SK-N-MC (cell line): ENCODE data around the gene VSIG10L.

Source experiments
- DNase-seq: peaks from one replicate; pipeline ENCODE4 v3.0.0-alpha.2; 2011; ENCODE audit warnings: low read depth, low spot score
- H3K27ac ChIP-seq: fragments of 200-600 bp; sonication (generic); 2 replicates; pipeline ENCODE4 v1.5.1; 2016; ENCODE audit warnings: mixed run types
- H3K36me3 ChIP-seq: fragments of 200-600 bp; sonication (generic); 2 replicates; pipeline ENCODE4 v1.6.1; 2017; ENCODE audit warnings: antibody characterized with exemption, low read length, mixed read lengths; ENCODE audit not compliant: insufficient read depth
- H3K4me3 ChIP-seq: fragments of 200-600 bp; sonication (generic); 2 replicates; pipeline ENCODE4 v1.5.1; 2016
- H3K9ac ChIP-seq: fragments of 200-600 bp; sonication (generic); 2 replicates; pipeline ENCODE4 v1.8.0; 2017; ENCODE audit warnings: mixed run types, mixed read lengths; ENCODE audit not compliant: insufficient read length
- H3K9me3 ChIP-seq: fragments of 200-600 bp; sonication (generic); 2 replicates; pipeline ENCODE4 v1.6.1; 2017; ENCODE audit warnings: low read depth, mild to moderate bottlenecking, antibody characterized with exemption, low read length, moderate library complexity, mixed read lengths
- EZH2 ChIP-seq: fragments of 200-600 bp; sonication (generic); IDR thresholded peaks from one replicate; pipeline ENCODE4 v1.6.1; 2017; ENCODE audit warnings: antibody characterized with exemption
- FOXP2 ChIP-seq: optimal IDR thresholded peaks from 2 replicates; pipeline ENCODE3; 2011; ENCODE audit warnings: mild to moderate bottlenecking, moderate library complexity; ENCODE audit not compliant: insufficient read depth; ENCODE audit errors: extremely low read length, control extremely low read depth
- POLR2AphosphoS5 ChIP-seq: IDR thresholded peaks from 2 replicates; pipeline ENCODE4 v1.6.1; 2012; ENCODE audit warnings: mild to moderate bottlenecking, low read depth, low read length, borderline replicate concordance

The VSIG10L gene

GRCh38 chr19:51367255-51367564, 25.3 kb upstream of the VSIG10L start:
- H3K27ac ChIP-seq: peak overlapping the region; percentile 60; the same call in 1 of the 2 replicates
- H3K9ac ChIP-seq: peak overlapping the region; percentile 69
- TF ChIP-seq EZH2 (no peak), POLR2AphosphoS5 (peak; percentile 65), FOXP2 (peak; percentile 60)

DNA sequence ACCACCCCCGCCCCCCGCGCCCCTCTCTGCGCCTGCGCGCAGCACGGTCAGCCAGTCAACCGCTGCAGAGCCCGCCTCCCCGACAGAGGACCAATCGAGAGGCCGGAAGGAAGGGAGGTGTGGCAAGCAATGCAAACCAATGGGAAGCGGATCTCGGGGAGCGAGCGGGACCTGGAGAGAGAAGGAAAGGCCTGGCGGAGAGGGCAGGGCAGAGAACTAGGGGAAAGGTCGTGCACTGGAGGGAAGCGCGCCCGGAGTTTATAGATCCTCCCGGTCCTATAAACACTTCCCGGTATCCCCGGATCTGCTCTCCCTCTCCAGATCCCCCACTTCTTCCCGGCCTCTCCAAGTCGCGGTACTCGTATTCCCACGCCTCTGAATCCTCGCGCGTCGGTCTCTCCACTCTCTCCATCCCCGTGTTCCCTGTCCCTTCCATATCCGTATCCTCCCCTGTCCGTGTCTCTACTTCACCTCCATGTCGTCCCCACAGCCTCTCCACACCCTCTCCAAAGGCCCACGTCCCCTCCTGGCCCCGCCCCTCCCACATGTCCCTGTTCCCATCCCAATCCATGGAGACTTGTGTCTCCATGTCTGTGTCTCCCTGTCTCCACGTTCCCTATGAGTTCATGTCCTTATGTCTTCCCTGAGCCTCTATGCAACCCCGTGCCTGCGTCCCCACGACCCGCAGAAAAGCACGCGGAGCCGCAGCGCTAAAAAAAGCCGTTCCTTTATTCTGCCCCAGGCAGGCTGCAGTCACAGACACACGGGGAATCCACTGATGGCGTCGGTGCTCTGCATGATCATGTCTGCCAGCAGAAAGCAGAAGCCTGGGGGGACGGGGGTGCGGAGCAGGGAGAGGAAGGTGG, 24.7 kb upstream of the VSIG10L start:
- Histone ChIP-seq H3K27ac (peak overlapping the region; percentile 60; the same call in 1 of the 2 replicates), H3K4me3 (peak overlapping the region; percentile 93), H3K36me3 (no peaks in the 10 kb centered on the region), H3K9me3 (no peaks in the 10 kb centered on the region), H3K9ac (peak overlapping the region; percentile 69)
- TF ChIP-seq EZH2 (no peak), POLR2AphosphoS5 (peak; percentile 88), FOXP2 (no peak)
- peak; percentile 72 for DNase-seq

More at GRCh38 chr19:51367255-51367564, 25.3 kb upstream of the VSIG10L start:
- peak overlapping the region; percentile 93 for H3K4me3 ChIP-seq
- no peaks in the 10 kb centered on the region for H3K36me3 ChIP-seq
- DNase-seq: no peak
- H3K9me3 ChIP-seq: no peaks in the 10 kb centered on the region

DNA sequence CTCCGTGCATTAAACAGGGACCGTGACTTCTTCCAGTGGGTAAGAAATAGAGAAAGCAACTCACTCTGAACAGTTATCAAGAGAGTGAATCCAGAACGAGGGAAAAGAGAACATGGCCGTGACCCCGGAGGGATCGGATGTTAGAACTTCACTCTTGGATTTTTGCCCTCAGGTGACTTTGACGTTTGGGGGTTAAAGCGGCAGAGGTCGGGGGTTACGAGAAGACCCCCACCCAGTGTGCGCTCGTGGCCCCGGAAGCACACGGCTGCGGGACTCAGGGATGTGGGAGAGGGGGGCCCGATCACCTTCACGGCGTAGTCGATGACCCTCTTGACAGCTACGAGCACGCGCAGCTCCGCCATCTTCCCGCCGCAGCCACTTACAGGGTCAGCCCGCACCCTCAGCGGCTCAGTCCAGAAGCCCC, 24.0 kb upstream of the VSIG10L start, which contains the start of gene ETFB:
Gene ETFB (minus strand): TSS at position 424 of the 424 bp plus-strand sequence. CDS start 62 bp downstream, at position 362.
- Histone ChIP-seq H3K4me3 (peak within 1 kb of the TSS; percentile 93), H3K27ac (peak within 1 kb of the TSS; percentile 60; the same call in 1 of the 2 replicates), H3K9ac (peak within 1 kb of the TSS; percentile 94), H3K9me3 (no peaks in the 10 kb centered on the region), H3K36me3 (no peaks in the 10 kb centered on the region)
- DNase-seq: no peak
- no peak for TF ChIP-seq FOXP2
- peak; percentile 51 for TF ChIP-seq POLR2AphosphoS5

DNA sequence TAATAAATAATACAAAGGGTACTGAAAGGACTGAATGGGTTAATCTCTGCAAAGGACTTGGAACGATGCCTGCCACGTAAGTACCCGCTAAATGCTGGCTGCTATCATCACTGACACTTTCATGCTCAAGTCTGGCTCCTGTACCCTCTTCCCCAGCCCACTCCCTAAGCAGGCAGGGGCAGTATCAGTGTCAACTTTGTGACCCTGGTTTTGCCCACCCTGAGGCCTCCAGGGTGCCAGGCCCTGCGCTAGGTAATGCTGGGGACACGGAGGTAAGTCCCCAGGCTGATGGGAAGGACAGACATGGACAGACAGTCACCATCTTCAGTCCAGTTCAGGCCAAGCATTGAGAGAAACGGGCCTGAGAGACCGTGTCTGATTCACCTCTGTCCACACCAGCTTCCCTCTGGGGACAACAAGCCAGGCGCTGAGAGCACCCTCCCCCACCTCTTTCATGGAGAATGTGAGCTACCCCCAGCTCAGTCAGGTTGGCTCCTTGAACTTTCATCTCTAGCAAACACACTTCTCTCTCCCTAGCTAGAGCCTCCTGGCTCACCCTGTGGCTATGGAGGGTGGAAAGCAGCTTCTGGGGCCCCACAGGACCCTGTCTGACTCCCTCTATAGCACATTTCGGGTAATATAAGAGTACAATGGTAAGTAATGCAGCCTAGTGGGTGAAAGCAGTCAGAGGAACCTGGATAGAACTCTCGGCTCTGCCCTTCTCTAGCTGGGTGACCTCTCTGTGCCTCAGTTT, 23.4 kb upstream of the VSIG10L start:
- DNase-seq: no peak
- Histone ChIP-seq H3K27ac (no peak overlapping the region), H3K9ac (peak overlapping the region; percentile 94), H3K36me3 (no peaks in the 10 kb centered on the region), H3K9me3 (no peaks in the 10 kb centered on the region), H3K4me3 (peak overlapping the region; percentile 93)
- no peak for TF ChIP-seq EZH2
- TF ChIP-seq POLR2AphosphoS5: no peak
- TF ChIP-seq FOXP2: no peak

DNA sequence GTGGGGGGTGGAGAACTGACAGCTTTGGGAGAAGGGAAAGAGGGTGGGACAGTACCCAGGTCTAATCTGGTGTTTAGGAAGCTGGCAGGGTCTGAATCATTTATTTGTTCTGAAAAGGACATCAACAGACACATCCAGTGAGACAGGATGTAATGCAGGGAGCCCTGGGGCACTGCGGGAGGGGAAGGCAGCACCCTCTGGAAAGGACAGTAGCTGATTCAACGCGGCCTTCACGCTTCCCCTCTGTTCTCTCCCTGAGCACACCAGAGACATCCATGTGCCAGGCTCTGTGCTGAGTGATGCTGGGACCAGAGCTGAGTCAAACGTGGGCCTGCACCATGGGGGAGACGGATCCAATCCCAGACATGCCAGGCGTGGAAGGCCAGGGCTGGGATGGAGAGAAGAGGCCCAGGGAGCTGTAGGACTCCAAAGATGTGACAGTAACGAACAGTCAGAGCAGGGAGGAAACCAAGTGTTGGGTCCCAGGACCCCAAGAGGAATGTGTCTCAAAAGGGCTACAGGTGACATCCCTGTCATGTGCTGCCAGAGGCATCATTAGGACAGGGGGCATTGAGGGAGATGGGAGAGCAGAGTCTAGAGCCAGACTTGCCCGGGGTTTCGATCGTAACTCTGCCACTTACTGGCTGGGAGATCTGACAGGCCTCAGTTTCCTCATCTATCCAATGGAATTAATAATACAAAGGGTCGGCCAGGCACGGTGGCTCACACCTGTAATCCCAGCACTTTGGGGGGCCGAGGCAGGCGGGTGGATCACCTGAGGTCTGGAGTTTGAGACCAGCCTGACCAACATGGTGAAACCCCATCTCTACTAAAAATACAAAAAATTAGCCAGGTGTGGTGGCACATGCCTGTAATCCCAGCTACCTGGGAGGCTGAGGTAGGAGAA, 22.5 kb upstream of the VSIG10L start:
- no peak for DNase-seq
- no peaks in the 10 kb centered on the region for H3K36me3 ChIP-seq
- H3K9me3 ChIP-seq: no peaks in the 10 kb centered on the region
- no peak for TF ChIP-seq POLR2AphosphoS5
- no peak for TF ChIP-seq FOXP2
- no peak for TF ChIP-seq EZH2
- H3K4me3 ChIP-seq: no peak overlapping the region
- no peak overlapping the region for H3K27ac ChIP-seq
- H3K9ac ChIP-seq: no peak overlapping the region

DNA sequence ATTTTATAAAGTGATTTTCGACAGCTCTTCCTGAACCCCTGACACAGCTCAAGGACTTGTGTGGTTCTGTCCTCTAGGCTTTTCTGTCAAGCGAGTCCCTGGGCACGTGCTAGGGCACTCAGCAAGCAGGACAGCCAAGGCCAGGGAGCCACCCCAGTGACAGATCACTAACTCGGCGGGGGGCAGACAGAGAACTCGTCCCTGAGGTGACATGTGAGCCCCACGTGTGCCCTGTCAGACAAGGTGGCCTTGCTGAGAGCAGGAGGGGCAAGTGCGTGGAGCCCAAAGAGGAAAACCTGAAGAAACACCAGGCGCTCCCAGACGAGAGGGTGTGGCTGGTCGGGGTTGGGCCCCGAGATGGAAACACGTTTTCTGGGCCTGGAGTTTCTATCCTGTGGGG, 19.3 kb upstream of the VSIG10L start:
- TF ChIP-seq POLR2AphosphoS5: no peak
- no peak for TF ChIP-seq FOXP2
- no peak for TF ChIP-seq EZH2
- H3K4me3 ChIP-seq: no peak overlapping the region
- no peaks in the 10 kb centered on the region for H3K36me3 ChIP-seq
- H3K27ac ChIP-seq: no peak overlapping the region
- no peak overlapping the region for H3K9ac ChIP-seq
- H3K9me3 ChIP-seq: no peaks in the 10 kb centered on the region
- no peak for DNase-seq

DNA sequence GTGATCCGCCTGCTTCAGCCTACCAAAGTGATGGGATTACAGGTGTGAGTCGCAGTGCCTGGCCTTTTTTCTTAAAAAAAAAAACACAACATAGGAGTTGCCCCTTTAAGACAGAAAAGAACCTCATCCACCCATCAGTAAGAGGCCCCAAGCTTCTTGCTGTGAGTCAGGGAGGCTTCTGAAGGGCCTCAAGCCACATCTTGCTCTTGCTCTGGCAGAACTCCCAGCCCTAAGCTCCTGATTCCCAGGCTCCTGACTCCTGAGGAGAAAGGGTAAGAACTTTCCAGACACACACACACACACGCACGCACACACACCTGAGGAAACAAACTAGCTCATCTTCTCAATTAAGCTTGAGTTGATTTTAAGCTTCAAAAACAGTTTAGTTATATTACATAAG, 17.4 kb upstream of the VSIG10L start:
- Histone ChIP-seq H3K36me3 (no peaks in the 10 kb centered on the region), H3K4me3 (no peak overlapping the region), H3K9me3 (no peaks in the 10 kb centered on the region), H3K27ac (no peak overlapping the region), H3K9ac (no peak overlapping the region)
- no peak for TF ChIP-seq POLR2AphosphoS5
- no peak for TF ChIP-seq FOXP2
- no peak for TF ChIP-seq EZH2
- DNase-seq: no peak

DNA sequence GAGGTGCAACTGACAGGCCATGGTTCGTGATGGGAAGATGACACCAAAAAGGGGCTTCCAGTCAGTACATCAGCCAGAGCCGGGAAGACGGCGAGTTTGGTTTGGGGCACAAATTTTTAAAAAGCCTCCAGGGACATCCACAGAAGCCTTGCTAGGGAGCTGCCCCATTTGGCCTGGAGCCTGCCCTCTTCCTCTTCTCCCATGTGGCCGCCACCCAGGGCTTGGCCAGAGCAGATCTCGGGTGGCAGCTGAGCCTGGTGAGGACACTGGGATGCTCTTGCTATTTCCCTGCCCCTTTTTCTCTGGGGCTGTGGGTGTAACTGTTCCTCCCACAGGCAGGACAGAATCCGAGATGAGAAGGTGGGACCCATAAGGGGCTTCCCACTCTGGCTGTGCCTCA, 16.0 kb upstream of the VSIG10L start:
- no peak for TF ChIP-seq EZH2
- TF ChIP-seq FOXP2: no peak
- H3K4me3 ChIP-seq: no peak overlapping the region
- H3K27ac ChIP-seq: no peak overlapping the region
- no peak overlapping the region for H3K9ac ChIP-seq
- no peaks in the 10 kb centered on the region for H3K36me3 ChIP-seq
- no peaks in the 10 kb centered on the region for H3K9me3 ChIP-seq
- DNase-seq: no peak
